IgD-negative memory B cell (primary cell): ENCODE data around the gene OR52K2. TPM values are rescaled to one million over a fixed set of nuclear protein-coding genes. Genes with fewer than 3 reads are reported as not detected.

Source experiments
- H3K27ac Mint-ChIP-seq, 3 donors: one replicate each; pipeline ENCODE4 v1.8.0; 2020 to 2022; ENCODE audit warnings: mild to moderate bottlenecking in 3 of 3, mixed read lengths in 3 of 3, moderate library complexity in 1 of 3
- H3K27me3 Mint-ChIP-seq: one replicate; pipeline ENCODE4 v1.8.0; 2021; ENCODE audit warnings: mixed read lengths
- H3K36me3 Mint-ChIP-seq: one replicate; pipeline ENCODE4 v1.8.0; 2020; ENCODE audit warnings: mild to moderate bottlenecking, mixed read lengths
- H3K4me1 Mint-ChIP-seq, 3 donors: one replicate each; pipeline ENCODE4 v1.8.0; 2020 to 2022; ENCODE audit warnings: mixed read lengths in 3 of 3, mild to moderate bottlenecking in 1 of 3
- H3K4me3 Mint-ChIP-seq, 4 donors: one replicate each; pipeline ENCODE4 v1.8.0; 2020 to 2022; ENCODE audit warnings: mild to moderate bottlenecking in 4 of 4, mixed read lengths in 4 of 4, moderate library complexity in 3 of 4
- H3K9me3 Mint-ChIP-seq, 3 donors: one replicate each; pipeline ENCODE4 v1.8.0; 2020 to 2021; ENCODE audit warnings: mixed read lengths in 3 of 3, mild to moderate bottlenecking in 1 of 3
- polyA plus RNA-seq: library from polyadenylated mRNA; unstranded; fragments of 300-500 nt; fragmentation: Illumina TruSeq; gene quantifications from one replicate; pipeline ENCODE4 v1.2.3, GENCODE V29; 2021

The OR52K2 gene
- polyA plus RNA-seq, 1 donor from 2014 or later, result not detected

- peaks cover 0 to 5% (median 4%) of the 10 kb centered on the region in 3 donors for H3K4me1 Mint-ChIP-seq
- H3K27me3 Mint-ChIP-seq, result peaks cover 2% of the 10 kb centered on the region
- no peak overlapping the region for H3K4me3 Mint-ChIP-seq
- peaks cover 0 to 1% (median 0%) of the 10 kb centered on the region in 3 donors for H3K9me3 Mint-ChIP-seq
- peak overlapping the region in 1 of 3 donors; percentile 69 for H3K27ac Mint-ChIP-seq
- no peaks in the 10 kb centered on the region for H3K36me3 Mint-ChIP-seq
Observed at GRCh38 chr11:4495487-4495886, 46.4 kb downstream of the OR52K2 start.

- Mint-ChIP-seq H3K36me3 (no peaks in the 10 kb centered on the region), H3K9me3 (peaks cover 0 to 1% (median 0%) of the 10 kb centered on the region in 3 donors), H3K27ac (peak overlapping the region in 1 of 3 donors; percentile 69), H3K4me3 (no peak overlapping the region), H3K27me3 (peaks cover 4% of the 10 kb centered on the region), H3K4me1 (peaks cover 0 to 5% (median 4%) of the 10 kb centered on the region in 3 donors)
Observed at GRCh38 chr11:4495986-4496385, 46.9 kb downstream of the OR52K2 start.

GRCh38 chr11:4496557-4497248, 47.6 kb downstream of the OR52K2 start:
- Mint-ChIP-seq H3K9me3 (no peaks in the 10 kb centered on the region), H3K4me1 (peaks cover 0 to 5% (median 4%) of the 10 kb centered on the region in 3 donors), H3K4me3 (no peak overlapping the region), H3K36me3 (no peaks in the 10 kb centered on the region), H3K27me3 (peaks cover 4% of the 10 kb centered on the region), H3K27ac (no peak overlapping the region)

Other genes with a start within 250 kb of the OR52K2 start
- not detected for gene OR52B4, start 80.9 kb upstream of the OR52K2 start, polyA plus RNA-seq
- gene TRIM21, start 55.6 kb upstream of the OR52K2 start, polyA plus RNA-seq, result 37.5 TPM
- not detected for gene OR52K1, start 33.4 kb downstream of the OR52K2 start, polyA plus RNA-seq
- not detected for gene OR52M1, start 95.9 kb downstream of the OR52K2 start, polyA plus RNA-seq
- gene OR52I2, start 132.4 kb downstream of the OR52K2 start, polyA plus RNA-seq, result not detected
- gene OR52I1, start 144.7 kb downstream of the OR52K2 start, polyA plus RNA-seq, result not detected
- gene TRIM68, start 158.9 kb downstream of the OR52K2 start, polyA plus RNA-seq, result 13.1 TPM
- not detected for gene OR51D1, start 188.2 kb downstream of the OR52K2 start, polyA plus RNA-seq
- not detected for gene OR51E1, start 194.7 kb downstream of the OR52K2 start, polyA plus RNA-seq
- gene OR51E2, start 248.6 kb downstream of the OR52K2 start, polyA plus RNA-seq, result not detected